ENCODE data around the gene SLC50A1. TPM values are rescaled to one million over a fixed set of nuclear protein-coding genes. Genes with fewer than 3 reads are reported as not detected.

The SLC50A1 gene
- total and polyA plus RNA-seq, 2 of the 8 experiments (the other 6 are each of a cell fraction or from before 2014, with no cell fraction given): 36.5 to 90.8 TPM

DNA sequence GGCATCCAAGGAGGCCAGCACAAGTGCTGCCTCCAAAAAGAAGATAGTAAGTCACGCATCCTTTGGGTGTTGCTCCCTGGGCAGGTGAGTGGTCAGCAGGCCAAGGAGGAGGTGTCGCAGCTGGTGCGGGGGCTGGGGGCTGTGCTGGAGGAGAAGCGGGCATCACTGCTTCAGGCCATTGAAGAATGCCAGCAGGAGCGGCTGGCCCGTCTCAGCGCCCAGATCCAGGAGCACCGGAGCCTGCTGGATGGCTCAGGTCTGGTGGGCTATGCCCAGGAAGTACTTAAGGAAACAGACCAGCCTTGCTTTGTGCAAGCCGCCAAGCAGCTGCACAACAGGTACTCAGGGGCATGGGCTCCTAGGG is 42.2 kb downstream of the SLC50A1 start (continued):
- TF ChIP-seq, protein P1, sequence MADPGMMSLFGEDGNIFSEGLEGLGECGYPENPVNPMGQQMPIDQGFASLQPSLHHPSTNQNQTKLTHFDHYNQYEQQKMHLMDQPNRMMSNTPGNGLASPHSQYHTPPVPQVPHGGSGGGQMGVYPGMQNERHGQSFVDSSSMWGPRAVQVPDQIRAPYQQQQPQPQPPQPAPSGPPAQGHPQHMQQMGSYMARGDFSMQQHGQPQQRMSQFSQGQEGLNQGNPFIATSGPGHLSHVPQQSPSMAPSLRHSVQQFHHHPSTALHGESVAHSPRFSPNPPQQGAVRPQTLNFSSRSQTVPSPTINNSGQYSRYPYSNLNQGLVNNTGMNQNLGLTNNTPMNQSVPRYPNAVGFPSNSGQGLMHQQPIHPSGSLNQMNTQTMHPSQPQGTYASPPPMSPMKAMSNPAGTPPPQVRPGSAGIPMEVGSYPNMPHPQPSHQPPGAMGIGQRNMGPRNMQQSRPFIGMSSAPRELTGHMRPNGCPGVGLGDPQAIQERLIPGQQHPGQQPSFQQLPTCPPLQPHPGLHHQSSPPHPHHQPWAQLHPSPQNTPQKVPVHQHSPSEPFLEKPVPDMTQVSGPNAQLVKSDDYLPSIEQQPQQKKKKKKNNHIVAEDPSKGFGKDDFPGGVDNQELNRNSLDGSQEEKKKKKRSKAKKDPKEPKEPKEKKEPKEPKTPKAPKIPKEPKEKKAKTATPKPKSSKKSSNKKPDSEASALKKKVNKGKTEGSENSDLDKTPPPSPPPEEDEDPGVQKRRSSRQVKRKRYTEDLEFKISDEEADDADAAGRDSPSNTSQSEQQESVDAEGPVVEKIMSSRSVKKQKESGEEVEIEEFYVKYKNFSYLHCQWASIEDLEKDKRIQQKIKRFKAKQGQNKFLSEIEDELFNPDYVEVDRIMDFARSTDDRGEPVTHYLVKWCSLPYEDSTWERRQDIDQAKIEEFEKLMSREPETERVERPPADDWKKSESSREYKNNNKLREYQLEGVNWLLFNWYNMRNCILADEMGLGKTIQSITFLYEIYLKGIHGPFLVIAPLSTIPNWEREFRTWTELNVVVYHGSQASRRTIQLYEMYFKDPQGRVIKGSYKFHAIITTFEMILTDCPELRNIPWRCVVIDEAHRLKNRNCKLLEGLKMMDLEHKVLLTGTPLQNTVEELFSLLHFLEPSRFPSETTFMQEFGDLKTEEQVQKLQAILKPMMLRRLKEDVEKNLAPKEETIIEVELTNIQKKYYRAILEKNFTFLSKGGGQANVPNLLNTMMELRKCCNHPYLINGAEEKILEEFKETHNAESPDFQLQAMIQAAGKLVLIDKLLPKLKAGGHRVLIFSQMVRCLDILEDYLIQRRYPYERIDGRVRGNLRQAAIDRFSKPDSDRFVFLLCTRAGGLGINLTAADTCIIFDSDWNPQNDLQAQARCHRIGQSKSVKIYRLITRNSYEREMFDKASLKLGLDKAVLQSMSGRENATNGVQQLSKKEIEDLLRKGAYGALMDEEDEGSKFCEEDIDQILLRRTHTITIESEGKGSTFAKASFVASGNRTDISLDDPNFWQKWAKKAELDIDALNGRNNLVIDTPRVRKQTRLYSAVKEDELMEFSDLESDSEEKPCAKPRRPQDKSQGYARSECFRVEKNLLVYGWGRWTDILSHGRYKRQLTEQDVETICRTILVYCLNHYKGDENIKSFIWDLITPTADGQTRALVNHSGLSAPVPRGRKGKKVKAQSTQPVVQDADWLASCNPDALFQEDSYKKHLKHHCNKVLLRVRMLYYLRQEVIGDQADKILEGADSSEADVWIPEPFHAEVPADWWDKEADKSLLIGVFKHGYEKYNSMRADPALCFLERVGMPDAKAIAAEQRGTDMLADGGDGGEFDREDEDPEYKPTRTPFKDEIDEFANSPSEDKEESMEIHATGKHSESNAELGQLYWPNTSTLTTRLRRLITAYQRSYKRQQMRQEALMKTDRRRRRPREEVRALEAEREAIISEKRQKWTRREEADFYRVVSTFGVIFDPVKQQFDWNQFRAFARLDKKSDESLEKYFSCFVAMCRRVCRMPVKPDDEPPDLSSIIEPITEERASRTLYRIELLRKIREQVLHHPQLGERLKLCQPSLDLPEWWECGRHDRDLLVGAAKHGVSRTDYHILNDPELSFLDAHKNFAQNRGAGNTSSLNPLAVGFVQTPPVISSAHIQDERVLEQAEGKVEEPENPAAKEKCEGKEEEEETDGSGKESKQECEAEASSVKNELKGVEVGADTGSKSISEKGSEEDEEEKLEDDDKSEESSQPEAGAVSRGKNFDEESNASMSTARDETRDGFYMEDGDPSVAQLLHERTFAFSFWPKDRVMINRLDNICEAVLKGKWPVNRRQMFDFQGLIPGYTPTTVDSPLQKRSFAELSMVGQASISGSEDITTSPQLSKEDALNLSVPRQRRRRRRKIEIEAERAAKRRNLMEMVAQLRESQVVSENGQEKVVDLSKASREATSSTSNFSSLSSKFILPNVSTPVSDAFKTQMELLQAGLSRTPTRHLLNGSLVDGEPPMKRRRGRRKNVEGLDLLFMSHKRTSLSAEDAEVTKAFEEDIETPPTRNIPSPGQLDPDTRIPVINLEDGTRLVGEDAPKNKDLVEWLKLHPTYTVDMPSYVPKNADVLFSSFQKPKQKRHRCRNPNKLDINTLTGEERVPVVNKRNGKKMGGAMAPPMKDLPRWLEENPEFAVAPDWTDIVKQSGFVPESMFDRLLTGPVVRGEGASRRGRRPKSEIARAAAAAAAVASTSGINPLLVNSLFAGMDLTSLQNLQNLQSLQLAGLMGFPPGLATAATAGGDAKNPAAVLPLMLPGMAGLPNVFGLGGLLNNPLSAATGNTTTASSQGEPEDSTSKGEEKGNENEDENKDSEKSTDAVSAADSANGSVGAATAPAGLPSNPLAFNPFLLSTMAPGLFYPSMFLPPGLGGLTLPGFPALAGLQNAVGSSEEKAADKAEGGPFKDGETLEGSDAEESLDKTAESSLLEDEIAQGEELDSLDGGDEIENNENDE (IDR thresholded peaks at IDR 0.05; ENCODE audit: insufficient replicate concordance, low read length): no peak
- TF ChIP-seq, protein P2, sequence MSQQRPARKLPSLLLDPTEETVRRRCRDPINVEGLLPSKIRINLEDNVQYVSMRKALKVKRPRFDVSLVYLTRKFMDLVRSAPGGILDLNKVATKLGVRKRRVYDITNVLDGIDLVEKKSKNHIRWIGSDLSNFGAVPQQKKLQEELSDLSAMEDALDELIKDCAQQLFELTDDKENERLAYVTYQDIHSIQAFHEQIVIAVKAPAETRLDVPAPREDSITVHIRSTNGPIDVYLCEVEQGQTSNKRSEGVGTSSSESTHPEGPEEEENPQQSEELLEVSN (IDR thresholded peaks at IDR 0.05): no peak
